K562 (cell line): ENCODE results near the gene F12. TPM values are rescaled to one million over a fixed set of nuclear protein-coding genes. Genes with fewer than 3 reads are reported as not detected.

Experiments
- ATAC-seq: fragments of 200-7000 bp; cut with Tn5 transposase; 3 replicates; pipeline ENCODE4 v1.9.1; 2020; ENCODE audit warnings: moderate library complexity
- BruUV-seq: library from RNA; stranded (reverse); fragments of 400-500 nt; replicated peaks from 2 replicates; lab custom pipeline; 2021; lab: Mats Ljungman, UMichigan
- CTCF ChIA-PET: fragments of 300-600 bp; formaldehyde crosslinking; extraction: SDS; loops from one replicate; lab custom pipeline; 2021; ENCODE audit warnings: low intra/inter-chr PET ratio; lab: Yijun Ruan, JAX
- POLR2A ChIA-PET: fragments of 300-600, 350-650 bp; sonication (Branson Sonifier 250); formaldehyde crosslinking; extraction: SDS; loops from one replicate; lab custom pipeline; 2021; ENCODE audit warnings: antibody characterized with exemption, inconsistent platforms; lab: Yijun Ruan, JAX
- DNase-seq, 4 experiments: peaks; one replicate each; pipeline versions ENCODE4 v3.0.0 to v3.0.0-alpha.2; 2011 to 2018; ENCODE audit warnings: low spot score in 3 of 4, mixed read lengths in 3 of 4; ENCODE audit errors: extremely low read depth in 1 of 4
- FAIRE-seq: peaks from 2 replicates; lab custom pipeline; 2011; peaks lifted over from hg19 to GRCh38; lab: Jason Lieb, UNC
- H2AFZ ChIP-seq: 2 replicates; pipeline ENCODE4 v1.6.0; 2011; ENCODE audit warnings: low read depth, low read length, control low read depth, inconsistent platforms
- H3K27ac ChIP-seq: fragments of 200-600 bp; 3 replicates; pipeline ENCODE4 v1.8.0; 2011; ENCODE audit warnings: low read depth, mild to moderate bottlenecking, control low read depth, inconsistent platforms, low read length, moderate library complexity, mixed read lengths; ENCODE audit errors: extremely low read depth
- H3K27me3 ChIP-seq, 2 experiments: fragments of 300-600 bp in 1 of 2; 2 replicates in 1 of 2; 3 replicates in 1 of 2; pipeline versions ENCODE4 v1.6.0 to v1.8.0; 2011; ENCODE audit warnings: inconsistent platforms in 2 of 2, low read length in 2 of 2, mild to moderate bottlenecking in 1 of 2, mixed read lengths in 1 of 2, moderate library complexity in 1 of 2; ENCODE audit not compliant: control insufficient read depth in 2 of 2, insufficient read depth in 2 of 2
- H3K36me3 ChIP-seq: fragments of 300-600 bp; 3 replicates; pipeline ENCODE4 v1.8.0; 2011; ENCODE audit warnings: mild to moderate bottlenecking, low read length, inconsistent platforms; ENCODE audit not compliant: control insufficient read depth, insufficient read depth
- H3K4me1 ChIP-seq, 2 experiments: fragments of 200-600 bp in 1 of 2; replicated peaks in 1 of 2; 2 replicates in 1 of 2; 3 replicates in 1 of 2; pipeline versions ENCODE4 v1.5.1 to v1.8.0; 2011; ENCODE audit warnings: inconsistent platforms in 2 of 2, low read length in 2 of 2, mild to moderate bottlenecking in 1 of 2, mixed read lengths in 1 of 2, moderate library complexity in 1 of 2; ENCODE audit not compliant: control insufficient read depth in 2 of 2, insufficient read depth in 2 of 2
- H3K4me2 ChIP-seq: 2 replicates; pipeline ENCODE4 v1.6.1; 2011; ENCODE audit warnings: low read length, control low read depth, inconsistent platforms, mixed read lengths; ENCODE audit not compliant: insufficient read depth
- H3K4me3 ChIP-seq: fragments of 200-600 bp; sonication (generic), shearing (Covaris generic); 2 replicates; pipeline ENCODE4 v1.5.1; 2016; ENCODE audit warnings: control low read depth, inconsistent platforms
- H3K79me2 ChIP-seq: fragments of 200-600 bp; 3 replicates; pipeline ENCODE4 v1.8.0; 2011; ENCODE audit warnings: low read length, inconsistent platforms; ENCODE audit not compliant: control insufficient read depth, insufficient read depth
- H3K9ac ChIP-seq, 2 experiments: 2 replicates each; pipeline versions ENCODE4 v1.6.0 to v1.6.1; 2011; ENCODE audit warnings: low read depth in 2 of 2, low read length in 2 of 2, control low read depth in 1 of 2, inconsistent platforms in 1 of 2, mild to moderate bottlenecking in 1 of 2, mixed read lengths in 1 of 2; ENCODE audit not compliant: insufficient read depth in 1 of 2
- H3K9me1 ChIP-seq: one replicate; pipeline ENCODE4 v1.6.0; 2011; ENCODE audit warnings: inconsistent platforms, mild to moderate bottlenecking, low read length, moderate library complexity; ENCODE audit not compliant: control insufficient read depth, insufficient read depth
- H3K9me3 ChIP-seq: replicated peaks from 2 replicates; pipeline ENCODE4 v1.5.1; 2011; ENCODE audit warnings: low read depth, low read length, inconsistent platforms; ENCODE audit not compliant: control insufficient read depth, insufficient read depth
- H4K20me1 ChIP-seq: replicated peaks from 2 replicates; pipeline ENCODE4 v1.6.1; 2011; ENCODE audit warnings: low read length, inconsistent platforms, mixed read lengths; ENCODE audit not compliant: control insufficient read depth, insufficient read depth
- BRF1 ChIP-seq: IDR thresholded peaks from 3 replicates; pipeline ENCODE4 v1.6.1; 2011; ENCODE audit warnings: borderline replicate concordance, mild to moderate bottlenecking; ENCODE audit not compliant: insufficient read length; ENCODE audit errors: extremely low read depth
- ESRRB ChIP-seq: fragments of 250-450 bp; sonication (Bioruptor Pico); IDR thresholded peaks from 2 replicates; pipeline ENCODE4 v1.5.0; 2020; ENCODE audit warnings: mild to moderate bottlenecking, moderate library complexity, borderline replicate concordance
- FOXA3 ChIP-seq, 2 experiments: fragments of 450-650 bp in 1 of 2; sonication (generic) in 1 of 2; formaldehyde crosslinking; IDR thresholded peaks in 1 of 2; conservative IDR thresholded peaks in 1 of 2; 2 replicates each; pipeline versions ENCODE4 v1.4.0 to v1.8.0; 2020 to 2022; ENCODE audit warnings: mild to moderate bottlenecking in 2 of 2, missing genetic modification reagents in 1 of 2
- HMBOX1 ChIP-seq: sonication (generic); IDR thresholded peaks from 2 replicates; pipeline ENCODE4 v1.6.1; 2016
- MXI1 ChIP-seq: IDR thresholded peaks from 2 replicates; pipeline ENCODE4 v1.6.1; 2011; ENCODE audit warnings: low read depth, mild to moderate bottlenecking, improper control_type of control experiment, low read length
- NFXL1 ChIP-seq: fragments of 450-650 bp; formaldehyde crosslinking; IDR thresholded peaks from 2 replicates; pipeline ENCODE4 v1.4.0; 2021; ENCODE audit warnings: mild to moderate bottlenecking
- POLR2A ChIP-seq: fragments of 450-650 bp; conservative IDR thresholded peaks from 2 replicates; pipeline ENCODE4 v1.6.1; 2016
- POLR2AphosphoS2 ChIP-seq: IDR thresholded peaks from 2 replicates; pipeline ENCODE4 v1.6.1; 2012; ENCODE audit warnings: low read length, improper control_type of control experiment
- POLR2AphosphoS5 ChIP-seq: IDR thresholded peaks from 2 replicates; pipeline ENCODE4 v1.6.1; 2011; ENCODE audit warnings: mild to moderate bottlenecking, low read depth, low read length, moderate library complexity; ENCODE audit not compliant: control insufficient read depth, insufficient read depth
- POLR2B ChIP-seq: fragments of 450-650 bp; IDR thresholded peaks from 2 replicates; pipeline ENCODE4 v1.6.1; 2018; ENCODE audit warnings: low read depth; ENCODE audit not compliant: partially characterized antibody
- POLR2G ChIP-seq: fragments of 200-400 bp; formaldehyde crosslinking; IDR thresholded peaks from 2 replicates; pipeline ENCODE4 v1.6.1; 2017; ENCODE audit warnings: low read depth, mild to moderate bottlenecking, antibody characterized with exemption, low read length, moderate library complexity
- RBM14 ChIP-seq: fragments of 200-400 bp; formaldehyde crosslinking; IDR thresholded peaks from 2 replicates; pipeline ENCODE4 v1.6.1; 2018; ENCODE audit warnings: low read depth, mild to moderate bottlenecking, low read length, moderate library complexity, borderline replicate concordance; ENCODE audit not compliant: insufficient read depth
- RCOR1 ChIP-seq, 2 experiments: IDR thresholded peaks; 2 replicates each; pipeline ENCODE4 v1.6.1; 2012; ENCODE audit warnings: low read depth in 2 of 2, low read length in 2 of 2, borderline replicate concordance in 1 of 2, improper control_type of control experiment in 1 of 2
- SP1 ChIP-seq: sonication (generic); formaldehyde crosslinking; IDR thresholded peaks from 2 replicates; pipeline ENCODE4 v1.8.1; 2022; ENCODE audit warnings: mild to moderate bottlenecking, missing genetic modification reagents
- STAG1 ChIP-seq: sonication (generic); formaldehyde crosslinking; IDR thresholded peaks from 2 replicates; pipeline ENCODE4 v1.5.0; 2020; ENCODE audit warnings: missing genetic modification reagents, borderline replicate concordance
- SUPT5H ChIP-seq: fragments of 450-650 bp; IDR thresholded peaks from 2 replicates; pipeline ENCODE4 v1.6.1; 2016
- TFAM ChIP-seq: fragments of 250-450 bp; sonication (Bioruptor Pico); conservative IDR thresholded peaks from 2 replicates; pipeline ENCODE4 v1.5.0; 2021; ENCODE audit warnings: mild to moderate bottlenecking, moderate library complexity
- THRB ChIP-seq: fragments of 450-650 bp; formaldehyde crosslinking; conservative IDR thresholded peaks from 2 replicates; pipeline ENCODE4 v1.4.0; 2022; ENCODE audit warnings: mild to moderate bottlenecking, missing genetic modification characterization
- ZBTB7A ChIP-seq: IDR thresholded peaks from 2 replicates; pipeline ENCODE4 v1.6.1; 2011; ENCODE audit warnings: low read depth, mild to moderate bottlenecking, low read length, moderate library complexity, borderline replicate concordance; ENCODE audit not compliant: control insufficient read depth
- ZFP30 ChIP-seq: fragments of 250-450 bp; sonication (Bioruptor Pico); IDR thresholded peaks from 2 replicates; pipeline ENCODE4 v1.8.0; 2022; ENCODE audit warnings: moderate library complexity, mild to moderate bottlenecking, inconsistent platforms, borderline replicate concordance
- ZNF699 ChIP-seq: fragments of 250-450 bp; sonication (Bioruptor Pico); IDR thresholded peaks from 2 replicates; pipeline ENCODE4 v1.8.0; 2021; ENCODE audit warnings: mild to moderate bottlenecking, moderate library complexity; ENCODE audit not compliant: insufficient replicate concordance
- WGBS: fragments of 100-300 bp; shearing (Covaris generic); methylation state at CpG from one replicate; pipeline ENCODE4 v1.1.6; 2016; ENCODE audit warnings: low coverage, mixed read lengths; ENCODE audit not compliant: insufficient coverage; ENCODE audit errors: missing lambda C conversion rate; 5-methylcytosine and 5-hydroxymethylcytosine counted together
- in situ Hi-C: fragments of 300-500 bp; cut with MboI; formaldehyde crosslinking; loops from 4 replicates; pipeline ENCODE4 v1.15.0; 2018; ENCODE audit warnings: inconsistent platforms, mixed read lengths
- intact Hi-C: fragments of 100-400 bp; cut with micrococcal nuclease; formaldehyde crosslinking; loops from 2 replicates; pipeline ENCODE4 v1.14.2; 2022
- polyA plus RNA-seq, 8 experiments: library from polyadenylated mRNA; depleted of rRNA in 4 of 8; stranded (reverse) in 5 of 8; unstranded in 3 of 8; fragments of >200 nt; fragmentation: Nextera tagmentation in 2 of 8; fragmentation: Illumina TruSeq in 1 of 8; extraction: Ambion mirVana in 2 of 8; extraction: Trizol in 1 of 8; gene quantifications; 2 replicates each; pipeline versions ENCODE4 v1.2.1 to v1.2.3, GENCODE V29; 2011 to 2014; ENCODE audit warnings: inconsistent platforms in 1 of 8, missing spikeins in 1 of 8
- total RNA-seq, 7 experiments: library from RNA; depleted of rRNA in 6 of 7; stranded (reverse); fragments of >200 nt in 6 of 7; fragmentation: Illumina TruSeq in 2 of 7; extraction: Trizol in 2 of 7; gene quantifications; 2 replicates each; pipeline versions ENCODE4 v1.2.1 to v1.2.3, GENCODE V29; 2011 to 2021; ENCODE audit warnings: low replicate concordance in 1 of 7

F12 gene
- total and polyA plus RNA-seq, 9 of the 15 experiments (the other 6 are each of a cell fraction or from before 2014, with no cell fraction given): 0.59 to 18.3 (median 3.6) TPM

GRCh38 chr5:177439518-177440053, 30.2 kb upstream of the F12 start:
- CTCF ChIA-PET: no interaction called here
- FAIRE-seq (peak; percentile 37), DNase-seq (no peak), ATAC-seq (no peak)
- no peaks in the 10 kb centered on the region for H3K9me3 ChIP-seq
- H3K9ac ChIP-seq: no peak overlapping the region
- H3K4me2 ChIP-seq: no peak overlapping the region
- BruUV-seq: no TSS peak
- intact Hi-C loops (no loop called here), in situ Hi-C loops (no loop called here)
- H4K20me1 ChIP-seq: peaks cover 20% of the 10 kb centered on the region; the same call in 1 of the 2 replicates
- POLR2A ChIA-PET: interaction anchor here (1.0 to 11.8 kb wide), 6 partner anchors 10 to 53 kb away, joined by 3 to 210 read pairs (median 6); partner anchors contain the start of gene GRK6
- no peaks in the 10 kb centered on the region for H3K27me3 ChIP-seq
- WGBS: 93% methylated on average over 3 of the region's 4 CpGs
- no peak overlapping the region for H2AFZ ChIP-seq
- H3K4me1 ChIP-seq: peaks cover 2 to 36% of the 10 kb centered on the region in 2 experiments; a peak in 4 of 5 replicates
- no peaks in the 10 kb centered on the region for H3K79me2 ChIP-seq
- H3K9me1 ChIP-seq: peaks cover 3% of the 10 kb centered on the region
- H3K4me3 ChIP-seq: no peak overlapping the region
- peaks cover 83% of the 10 kb centered on the region; the same call in 2 of the 3 replicates for H3K36me3 ChIP-seq
- H3K27ac ChIP-seq: no peak overlapping the region
- no peak for TF ChIP-seq ZFP30 (CRISPR knock-in tag)
- no peak for TF ChIP-seq RBM14
- TF ChIP-seq SUPT5H: 0 out of 2 replicates have a peak, but pooled peaks have one; percentile 38
- TF ChIP-seq STAG1: no peak
- TF ChIP-seq POLR2AphosphoS5: peak; percentile 45; the same call in 1 of the 2 replicates
- no peak for TF ChIP-seq ZNF699 (CRISPR knock-in tag)
- TF ChIP-seq RCOR1 (IDR thresholded peaks at IDR 0.05; ENCODE audit: borderline replicate concordance in 1 of 2, low read depth in 2 of 2, low read length in 2 of 2): no peak
- 0 out of 2 replicates have a peak, but pooled peaks have one; percentile 28 for TF ChIP-seq THRB (CRISPR knock-in tag)
- TF ChIP-seq BRF1: no peak
- TF ChIP-seq FOXA3 (CRISPR knock-in tag; conservative IDR thresholded peaks at IDR 0.05 in 1 of 2, IDR thresholded peaks at IDR 0.05 in 1 of 2): no peak
- TF ChIP-seq ZBTB7A: no peak
- TF ChIP-seq TFAM (CRISPR knock-in tag): no peak
- no peak for TF ChIP-seq SP1 (CRISPR knock-in tag)
- TF ChIP-seq POLR2B: peak; percentile 50
- no peak for TF ChIP-seq HMBOX1
- peak; percentile 26; the same call in 1 of the 2 replicates for TF ChIP-seq POLR2G
- no peak for TF ChIP-seq ESRRB (CRISPR knock-in tag)
- TF ChIP-seq MXI1: no peak
- TF ChIP-seq POLR2A: peak; percentile 53
- peak; percentile 49; the same call in 1 of the 2 replicates for TF ChIP-seq POLR2AphosphoS2
- TF ChIP-seq NFXL1 (CRISPR knock-in tag): no peak
